Activated B cell treated with CpG ODN at 0.5 μM for 24 hours (primary cell): ENCODE data around the gene TTLL6. TPM values are rescaled to one million over a fixed set of nuclear protein-coding genes. Genes with fewer than 3 reads are reported as not detected.

Experiments
- ATAC-seq: fragments of 200-7000 bp; cut with Tn5 transposase; one replicate; pipeline ENCODE4 v1.10.0; 2021; ENCODE audit warnings: low read depth, mild to moderate bottlenecking, moderate library complexity
- CTCF ChIA-PET: fragments of 350-600 bp; sonication (Branson Sonifier 250); formaldehyde crosslinking; loops from one replicate; lab custom pipeline; 2021; ENCODE audit warnings: antibody characterized with exemption; lab: Charles Lee
- POLR2A ChIA-PET: fragments of 350-600 bp; sonication (Branson Sonifier 250); formaldehyde crosslinking; loops from one replicate; lab custom pipeline; 2021; ENCODE audit warnings: antibody characterized with exemption; lab: Charles Lee
- DNase-seq: peaks from one replicate; pipeline ENCODE4 v3.0.0; 2022
- H3K27ac Mint-ChIP-seq: one replicate; pipeline ENCODE4 v1.8.0; 2020; ENCODE audit warnings: mixed read lengths
- H3K27me3 Mint-ChIP-seq: one replicate; pipeline ENCODE4 v1.8.0; 2021; ENCODE audit warnings: mixed read lengths
- H3K36me3 Mint-ChIP-seq: one replicate; pipeline ENCODE4 v1.8.0; 2021; ENCODE audit warnings: low read depth, mixed read lengths
- H3K4me1 Mint-ChIP-seq: one replicate; pipeline ENCODE4 v1.8.0; 2021; ENCODE audit warnings: mixed read lengths
- H3K4me3 Mint-ChIP-seq: one replicate; pipeline ENCODE4 v1.8.0; 2020; ENCODE audit warnings: mild to moderate bottlenecking, mixed read lengths
- H3K9me3 Mint-ChIP-seq: one replicate; pipeline ENCODE4 v1.8.0; 2020; ENCODE audit warnings: mixed read lengths
- intact Hi-C: fragments of 100-400 bp; cut with micrococcal nuclease; formaldehyde crosslinking; loops from one replicate; pipeline ENCODE4 v1.15.1; 2024
- total RNA-seq: library from RNA; stranded (reverse); gene quantifications from 2 replicates; pipeline ENCODE4 v1.2.3, GENCODE V29; 2022
- TF ChIP-seq, protein P1 (sequence below): fragments of 200-600 bp; IDR thresholded peaks from one replicate; pipeline ENCODE4 v1.8.0; 2022; ENCODE audit warnings: antibody characterized with exemption, mild to moderate bottlenecking

Gene TTLL6
- total RNA-seq, 1 donor from 2014 or later = not detected

DNA sequence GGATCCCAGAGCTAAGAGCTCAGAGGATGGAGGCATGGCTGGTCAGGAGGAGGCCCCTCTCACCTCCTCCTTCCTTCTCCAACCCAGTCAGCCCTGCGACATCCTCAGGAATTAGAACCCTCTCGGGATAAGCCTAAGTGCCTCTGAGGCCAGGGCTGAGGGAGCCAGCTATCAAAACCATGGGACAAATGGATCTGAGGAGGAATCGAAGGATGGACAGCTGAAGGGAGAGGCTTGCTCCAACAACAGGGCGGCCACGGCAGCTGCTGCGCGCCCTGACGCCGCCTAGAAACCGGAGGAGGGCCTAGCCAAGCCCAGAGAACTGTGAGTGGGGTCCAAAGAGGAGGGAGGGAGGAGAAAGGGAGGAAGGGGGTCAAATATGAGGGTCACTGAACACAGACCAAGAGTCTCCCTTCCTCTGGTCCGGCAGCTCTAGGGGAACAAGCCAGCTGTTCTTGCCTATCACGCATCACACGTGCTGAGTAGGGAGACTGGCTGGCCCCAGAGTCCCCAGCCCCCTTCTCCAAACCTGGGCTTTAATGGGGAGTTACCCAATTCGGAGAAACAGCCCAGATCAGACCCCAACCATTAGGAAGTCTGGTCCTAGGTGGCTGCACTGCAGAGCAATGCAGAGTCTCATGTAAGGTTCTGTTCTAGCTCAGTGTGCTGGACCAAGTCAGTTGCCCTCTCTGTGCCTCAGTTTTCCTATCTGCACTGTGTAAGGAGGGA, 82.5 kb downstream of the TTLL6 start:
- ChIA-PET CTCF (no interaction called here), POLR2A (interaction anchor here (0.6 kb wide), 1 partner anchor 247 kb away, joined by 4 read pairs; no protein-coding TSS in a partner anchor)
- TF ChIP-seq, protein P1, sequence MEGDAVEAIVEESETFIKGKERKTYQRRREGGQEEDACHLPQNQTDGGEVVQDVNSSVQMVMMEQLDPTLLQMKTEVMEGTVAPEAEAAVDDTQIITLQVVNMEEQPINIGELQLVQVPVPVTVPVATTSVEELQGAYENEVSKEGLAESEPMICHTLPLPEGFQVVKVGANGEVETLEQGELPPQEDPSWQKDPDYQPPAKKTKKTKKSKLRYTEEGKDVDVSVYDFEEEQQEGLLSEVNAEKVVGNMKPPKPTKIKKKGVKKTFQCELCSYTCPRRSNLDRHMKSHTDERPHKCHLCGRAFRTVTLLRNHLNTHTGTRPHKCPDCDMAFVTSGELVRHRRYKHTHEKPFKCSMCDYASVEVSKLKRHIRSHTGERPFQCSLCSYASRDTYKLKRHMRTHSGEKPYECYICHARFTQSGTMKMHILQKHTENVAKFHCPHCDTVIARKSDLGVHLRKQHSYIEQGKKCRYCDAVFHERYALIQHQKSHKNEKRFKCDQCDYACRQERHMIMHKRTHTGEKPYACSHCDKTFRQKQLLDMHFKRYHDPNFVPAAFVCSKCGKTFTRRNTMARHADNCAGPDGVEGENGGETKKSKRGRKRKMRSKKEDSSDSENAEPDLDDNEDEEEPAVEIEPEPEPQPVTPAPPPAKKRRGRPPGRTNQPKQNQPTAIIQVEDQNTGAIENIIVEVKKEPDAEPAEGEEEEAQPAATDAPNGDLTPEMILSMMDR = no peak
- Mint-ChIP-seq H3K27me3 (peaks cover 79% of the 10 kb centered on the region), H3K9me3 (no peaks in the 10 kb centered on the region), H3K4me3 (no peak overlapping the region), H3K36me3 (no peaks in the 10 kb centered on the region), H3K27ac (no peak overlapping the region), H3K4me1 (peaks cover 18% of the 10 kb centered on the region)
- DNase-seq (no peak), ATAC-seq (no peak)
- intact Hi-C loops = no loop called here

DNA sequence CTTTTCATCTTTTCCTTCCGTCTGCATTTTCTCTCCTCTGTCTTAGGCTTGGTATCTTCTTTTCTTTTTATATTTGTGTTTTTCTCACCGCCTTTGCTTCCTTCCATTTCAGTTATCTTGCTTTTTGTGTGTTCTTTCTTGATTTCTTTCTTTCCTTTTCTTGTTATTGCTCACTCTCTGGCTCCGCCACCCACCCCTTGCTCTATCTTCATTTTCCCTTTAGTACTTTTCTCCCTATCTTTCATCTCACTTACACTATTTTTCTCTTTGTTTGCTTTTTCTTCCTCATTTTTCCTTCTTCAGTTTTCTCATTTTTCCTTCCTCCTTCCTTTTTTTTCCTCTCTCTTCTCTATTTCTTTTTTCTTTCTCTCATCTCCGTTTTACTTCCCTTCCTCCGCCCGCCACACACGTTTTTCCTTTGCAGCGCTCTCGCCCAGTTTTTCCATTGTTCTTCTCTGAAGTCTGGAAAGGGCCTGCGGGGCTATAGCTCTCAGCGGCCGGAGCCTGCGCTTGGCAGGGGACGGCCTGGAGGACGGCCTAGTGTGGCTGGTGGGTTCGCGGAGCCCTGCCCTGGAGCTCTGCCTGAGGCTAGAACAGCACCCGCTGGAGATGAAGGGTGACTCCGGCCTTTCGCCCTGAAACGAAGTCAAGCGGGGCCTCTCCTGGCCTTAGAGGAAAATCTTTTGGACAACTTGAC, 83.2 kb downstream of the TTLL6 start:
- intact Hi-C loops = no loop called here
- ATAC-seq = no peak
- CTCF ChIA-PET = interaction anchor here (1.2 kb wide), 1 partner anchor 145 kb away, joined by 3 read pairs; no protein-coding TSS in a partner anchor
- DNase-seq = no peak
- POLR2A ChIA-PET = interaction anchor here (0.6 kb wide), 1 partner anchor 247 kb away, joined by 4 read pairs; no protein-coding TSS in a partner anchor
- no peaks in the 10 kb centered on the region for H3K9me3 Mint-ChIP-seq
- peaks cover 17% of the 10 kb centered on the region for H3K4me1 Mint-ChIP-seq
- no peak overlapping the region for H3K27ac Mint-ChIP-seq
- TF ChIP-seq, protein P1 = no peak
- H3K36me3 Mint-ChIP-seq = no peaks in the 10 kb centered on the region
- H3K4me3 Mint-ChIP-seq = peak overlapping the region; percentile 30
- H3K27me3 Mint-ChIP-seq = peaks cover 78% of the 10 kb centered on the region

DNA sequence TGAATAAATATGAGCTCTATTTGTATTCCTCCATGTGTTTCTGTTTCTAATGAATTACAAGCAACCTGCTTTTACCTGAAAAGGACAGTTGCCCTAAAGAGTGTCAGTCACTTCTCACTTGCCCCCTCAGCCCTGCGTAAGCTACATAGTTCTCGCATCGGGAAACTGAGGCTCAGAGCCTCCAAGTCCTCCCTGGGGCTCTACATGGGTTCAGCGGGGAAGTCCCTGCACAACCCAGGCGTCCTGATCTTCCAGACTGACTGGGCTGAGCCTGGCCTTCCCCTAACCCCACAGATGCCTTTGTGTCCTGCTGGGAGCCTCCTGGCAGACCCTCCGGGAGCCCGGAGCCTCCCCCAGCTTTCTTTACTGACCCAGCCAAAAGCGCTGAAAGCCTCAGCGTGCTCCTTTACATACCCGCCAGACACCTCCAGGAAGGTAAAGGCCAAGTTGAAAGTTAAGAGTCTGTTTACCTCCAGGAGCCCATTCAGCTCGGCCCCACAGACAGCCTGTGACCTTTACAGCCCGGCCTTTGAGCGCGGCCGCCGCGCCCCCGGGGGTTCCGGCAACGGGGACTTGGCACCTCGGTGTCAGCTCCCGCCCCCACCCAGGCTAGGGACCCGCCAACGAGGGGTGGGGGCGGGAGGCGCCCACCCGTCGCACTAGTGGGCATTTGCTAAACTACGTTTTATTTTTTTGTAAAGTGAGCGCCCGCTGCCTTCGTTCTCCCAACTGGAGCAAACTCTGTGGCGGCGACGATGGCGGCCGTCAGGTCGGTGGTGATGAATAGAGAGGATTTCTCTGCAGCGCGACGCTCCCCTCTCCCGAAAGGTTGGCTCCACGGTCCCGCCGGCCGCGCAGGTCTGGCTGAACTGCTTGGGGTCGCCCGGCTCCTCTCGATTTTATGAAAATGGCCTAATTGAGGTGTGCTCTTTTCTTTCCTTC, 84.1 kb downstream of the TTLL6 start:
- Mint-ChIP-seq H3K9me3 (no peaks in the 10 kb centered on the region), H3K4me1 (peaks cover 23% of the 10 kb centered on the region), H3K4me3 (peak overlapping the region; percentile 30), H3K36me3 (no peaks in the 10 kb centered on the region), H3K27me3 (peaks cover 75% of the 10 kb centered on the region), H3K27ac (no peak overlapping the region)
- ATAC-seq = no peak
- CTCF ChIA-PET = interaction anchor here (1.2 kb wide), 1 partner anchor 146 kb away, joined by 3 read pairs; no protein-coding TSS in a partner anchor
- intact Hi-C loops = no loop called here
- no peak for DNase-seq
- POLR2A ChIA-PET = interaction anchor here (0.6 to 0.9 kb wide), 2 partner anchors 14 to 88 kb away, joined by 3 to 4 read pairs; no protein-coding TSS in a partner anchor
- TF ChIP-seq, protein P1 = no peak

DNA sequence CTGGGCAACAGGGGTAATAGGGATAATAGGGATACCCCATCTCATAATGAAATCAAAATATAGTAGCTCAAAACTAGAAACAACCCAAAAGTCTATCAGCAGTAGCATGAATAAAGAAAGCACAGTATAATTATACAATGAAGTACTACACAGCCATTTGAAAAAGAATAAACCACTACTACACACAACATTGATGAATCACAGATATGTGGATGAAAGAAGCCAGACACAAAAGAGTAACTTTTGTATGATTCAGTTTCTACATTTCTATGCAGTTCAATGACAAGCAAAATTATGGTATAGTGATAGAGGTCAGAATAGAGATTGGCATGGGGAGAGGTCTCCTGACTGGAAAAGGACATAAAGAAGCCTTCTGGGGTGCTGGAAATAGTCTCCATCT, 85.7 kb downstream of the TTLL6 start:
- no peak overlapping the region for H3K27ac Mint-ChIP-seq
- ChIA-PET POLR2A (no interaction called here), CTCF (no interaction called here)
- no peaks in the 10 kb centered on the region for H3K9me3 Mint-ChIP-seq
- no peak for DNase-seq
- TF ChIP-seq, protein P1 = no peak
- no peak for ATAC-seq
- H3K4me3 Mint-ChIP-seq = no peak overlapping the region
- intact Hi-C loops = no loop called here
- H3K36me3 Mint-ChIP-seq = no peaks in the 10 kb centered on the region
- H3K27me3 Mint-ChIP-seq = peaks cover 80% of the 10 kb centered on the region
- H3K4me1 Mint-ChIP-seq = peaks cover 24% of the 10 kb centered on the region
